HepG2 (cell line): ENCODE measurements around the gene FRMD8. TPM values are rescaled to one million over a fixed set of nuclear protein-coding genes. Genes with fewer than 3 reads are reported as not detected.

ENCODE experiments used
- AGO2 ChIP-seq: fragments of 200-400 bp; formaldehyde crosslinking; optimal IDR thresholded peaks from 2 replicates; pipeline ENCODE3; 2017; ENCODE audit warnings: mild to moderate bottlenecking, low read depth, low read length, moderate library complexity
- CC2D1A ChIP-seq: sonication (generic); formaldehyde crosslinking; IDR thresholded peaks from 2 replicates; pipeline ENCODE4 v1.8.1; 2023; ENCODE audit warnings: mild to moderate bottlenecking, missing genetic modification reagents
- FOXA1 ChIP-seq, 2 experiments: fragments of 450-650 bp in 1 of 2; sonication (generic) in 1 of 2; formaldehyde crosslinking in 1 of 2; IDR thresholded peaks; 2 replicates each; pipeline versions ENCODE4 v1.4.0 to v1.6.1; 2016 to 2020; ENCODE audit warnings: missing genetic modification reagents in 1 of 2
- FOXM1 ChIP-seq: sonication (generic); formaldehyde crosslinking; IDR thresholded peaks from 2 replicates; pipeline ENCODE4 v1.5.0; 2020; ENCODE audit warnings: missing genetic modification reagents
- FOXP4 ChIP-seq: sonication (generic); formaldehyde crosslinking; IDR thresholded peaks from 2 replicates; pipeline ENCODE4 v1.4.0; 2020; ENCODE audit warnings: missing genetic modification reagents
- GLMP ChIP-seq: sonication (generic); formaldehyde crosslinking; IDR thresholded peaks from 2 replicates; pipeline ENCODE4 v1.9.0; 2021; ENCODE audit warnings: missing genetic modification reagents, mild to moderate bottlenecking, borderline replicate concordance
- HOXA9 ChIP-seq: sonication (generic); formaldehyde crosslinking; IDR thresholded peaks from 2 replicates; pipeline ENCODE4 v1.8.1; 2022; ENCODE audit warnings: missing genetic modification reagents, mild to moderate bottlenecking, moderate library complexity, borderline replicate concordance
- KLF6 ChIP-seq: IDR thresholded peaks from 2 replicates; pipeline ENCODE4 v1.8.0; 2016; ENCODE audit warnings: missing biosample characterization, missing genetic modification reagents
- KMT2A ChIP-seq: sonication (generic); formaldehyde crosslinking; IDR thresholded peaks from 2 replicates; pipeline ENCODE4 v1.4.0; 2020; ENCODE audit warnings: missing genetic modification reagents
- MAF1 ChIP-seq: sonication (generic); formaldehyde crosslinking; IDR thresholded peaks from 2 replicates; pipeline ENCODE4 v1.5.0; 2020; ENCODE audit warnings: missing genetic modification reagents, borderline replicate concordance
- MATR3 ChIP-seq: sonication (generic); formaldehyde crosslinking; IDR thresholded peaks from 2 replicates; pipeline ENCODE4 v1.4.0; 2020; ENCODE audit warnings: missing genetic modification reagents
- NFYB ChIP-seq: sonication (generic); formaldehyde crosslinking; IDR thresholded peaks from 2 replicates; pipeline ENCODE4 v1.4.0; 2020; ENCODE audit warnings: missing genetic modification reagents
- NR2F6 ChIP-seq, 2 experiments: IDR thresholded peaks; 2 replicates each; pipeline ENCODE4 v1.6.1; 2016; ENCODE audit warnings: antibody characterized with exemption in 1 of 2, mild to moderate bottlenecking in 1 of 2
- PHB2 ChIP-seq: fragments of 450-650 bp; IDR thresholded peaks from 2 replicates; pipeline ENCODE4 v1.6.1; 2018; ENCODE audit not compliant: partially characterized antibody
- RBM39 ChIP-seq: fragments of 200-400 bp; formaldehyde crosslinking; IDR thresholded peaks from one replicate; pipeline ENCODE4 v1.6.1; 2018; ENCODE audit warnings: antibody characterized with exemption, mild to moderate bottlenecking, low read depth, low read length; ENCODE audit not compliant: poor library complexity, severe bottlenecking
- SOX13 ChIP-seq, 3 experiments: fragments of 450-650 bp in 1 of 3; sonication (generic) in 1 of 3; formaldehyde crosslinking in 1 of 3; IDR thresholded peaks in 2 of 3; conservative IDR thresholded peaks in 1 of 3; 2 replicates each; pipeline versions ENCODE4 v1.5.0 to v1.6.1; 2016 to 2020; ENCODE audit warnings: antibody characterized with exemption in 1 of 3, mild to moderate bottlenecking in 1 of 3, missing compliant biosample characterization in 1 of 3, missing genetic modification reagents in 1 of 3, moderate library complexity in 1 of 3
- ZBTB10 ChIP-seq: sonication (generic); formaldehyde crosslinking; IDR thresholded peaks from 2 replicates; pipeline ENCODE4 v1.4.0; 2020; ENCODE audit warnings: missing genetic modification reagents, borderline replicate concordance
- ZEB1 ChIP-seq: IDR thresholded peaks from 2 replicates; pipeline ENCODE4 v1.6.1; 2012; ENCODE audit warnings: mild to moderate bottlenecking, low read depth, inconsistent platforms; ENCODE audit not compliant: insufficient replicate concordance
- ZNF547 ChIP-seq: sonication (generic); formaldehyde crosslinking; IDR thresholded peaks from 2 replicates; pipeline ENCODE4 v1.5.1; 2020; ENCODE audit warnings: mild to moderate bottlenecking, missing genetic modification reagents
- ZNF550 ChIP-seq: sonication (generic); formaldehyde crosslinking; IDR thresholded peaks from 2 replicates; pipeline ENCODE4 v1.4.0; 2020; ENCODE audit warnings: mild to moderate bottlenecking, missing genetic modification reagents, borderline replicate concordance
- ZNF616 ChIP-seq: sonication (generic); formaldehyde crosslinking; IDR thresholded peaks from 2 replicates; pipeline ENCODE4 v1.5.0; 2020; ENCODE audit warnings: low read depth, mild to moderate bottlenecking, missing genetic modification reagents
- ZNF761 ChIP-seq: sonication (generic); formaldehyde crosslinking; conservative IDR thresholded peaks from 2 replicates; pipeline ENCODE4 v1.4.0; 2020; ENCODE audit warnings: mild to moderate bottlenecking, missing genetic modification reagents
- ZNF878 ChIP-seq: sonication (generic); formaldehyde crosslinking; IDR thresholded peaks from 2 replicates; pipeline ENCODE4 v1.8.1; 2023; ENCODE audit warnings: mild to moderate bottlenecking, missing genetic modification reagents, moderate library complexity
- polyA plus RNA-seq, 8 experiments: library from polyadenylated mRNA; depleted of rRNA in 3 of 8; stranded (reverse) in 7 of 8; unstranded in 1 of 8; fragments of >200 nt; fragmentation: Illumina TruSeq in 4 of 8; extraction: Trizol in 4 of 8; gene quantifications; 2 replicates each; pipeline versions ENCODE4 v1.2.1 to v1.2.3, GENCODE V29; 2011 to 2016; ENCODE audit warnings: low read depth in 4 of 8, missing spikeins in 1 of 8, mixed read lengths in 1 of 8; ENCODE audit not compliant: insufficient read depth in 1 of 8
- total RNA-seq, 5 experiments: library from RNA; depleted of rRNA; stranded (reverse); fragments of >200 nt; fragmentation: Illumina TruSeq; extraction: Trizol; gene quantifications; 2 replicates each; pipeline ENCODE4 v1.2.3, GENCODE V29; 2016; ENCODE audit warnings: low read depth in 1 of 5

Gene FRMD8
- total and polyA plus RNA-seq, 2 of the 13 experiments (the other 11 are each of a cell fraction or from before 2014, with no cell fraction given), result 5.8 to 20.6 TPM

GRCh38 chr11:65425105-65425970, 38.9 kb downstream of the FRMD8 start (continued):
- TF ChIP-seq RBM39 (no peak), ZNF547 (no peak), CC2D1A (CRISPR knock-in tag) (no peak), HOXA9 (no peak), KLF6 (CRISPR knock-in tag) (no peak), ZNF616 (CRISPR knock-in tag) (no peak), FOXM1 (no peak), GLMP (no peak), PHB2 (no peak), MAF1 (CRISPR knock-in tag) (no peak), ZEB1 (no peak), NFYB (CRISPR knock-in tag) (no peak), ZBTB10 (CRISPR knock-in tag) (no peak), AGO2 (no peak), FOXA1 (IDR thresholded peaks at IDR 0.05) (no peak), FOXA1 (CRISPR knock-in tag; IDR thresholded peaks at IDR 0.05) (no peak), NR2F6 (IDR thresholded peaks at IDR 0.05) (no peak), NR2F6 (CRISPR knock-in tag; IDR thresholded peaks at IDR 0.05) (no peak), ZNF761 (CRISPR knock-in tag) (no peak), ZNF878 (CRISPR knock-in tag) (no peak), KMT2A (no peak), SOX13 (IDR thresholded peaks at IDR 0.05) (no peak), SOX13 (CRISPR knock-in tag; conservative IDR thresholded peaks at IDR 0.05 in 1 of 2, IDR thresholded peaks at IDR 0.05 in 1 of 2) (no peak), MATR3 (CRISPR knock-in tag) (no peak), ZNF550 (no peak), FOXP4 (CRISPR knock-in tag) (no peak)
